IPS-18a (cell line): ENCODE results near the gene ZDHHC14.

ENCODE experiments used
- H3K27ac ChIP-seq: one replicate; pipeline ENCODE4 v1.5.1; 2013; ENCODE audit warnings: low read length
- H3K27me3 ChIP-seq: one replicate; pipeline ENCODE4 v1.6.1; 2013; ENCODE audit warnings: mild to moderate bottlenecking, low read length; ENCODE audit not compliant: control insufficient read depth, insufficient read depth
- H3K36me3 ChIP-seq: one replicate; pipeline ENCODE4 v1.6.1; 2013; ENCODE audit warnings: low read depth, low read length; ENCODE audit not compliant: control insufficient read depth
- H3K4me1 ChIP-seq: one replicate; pipeline ENCODE4 v1.6.1; 2013; ENCODE audit warnings: low read depth, low read length; ENCODE audit not compliant: control insufficient read depth
- H3K4me3 ChIP-seq: one replicate; pipeline ENCODE4 v1.5.1; 2013; ENCODE audit warnings: low read length
- H3K9ac ChIP-seq: one replicate; pipeline ENCODE4 v1.6.1; 2013; ENCODE audit warnings: mild to moderate bottlenecking, low read length, moderate library complexity
- H3K9me3 ChIP-seq: one replicate; pipeline ENCODE4 v1.6.1; 2013; ENCODE audit warnings: low read depth, low read length; ENCODE audit not compliant: control insufficient read depth

ZDHHC14 gene

GRCh38 chr6:157593596-157593995, 212.6 kb downstream of the ZDHHC14 start:
- Histone ChIP-seq H3K4me3 (no peak overlapping the region), H3K36me3 (no peaks in the 10 kb centered on the region), H3K4me1 (no peaks in the 10 kb centered on the region), H3K27me3 (no peaks in the 10 kb centered on the region), H3K9ac (no peak overlapping the region), H3K27ac (no peak overlapping the region), H3K9me3 (peaks cover 9% of the 10 kb centered on the region)

GRCh38 chr6:157594292-157594691, 213.3 kb downstream of the ZDHHC14 start:
- H3K9ac ChIP-seq: no peak overlapping the region
- H3K9me3 ChIP-seq: peaks cover 9% of the 10 kb centered on the region
- no peak overlapping the region for H3K4me3 ChIP-seq
- no peaks in the 10 kb centered on the region for H3K27me3 ChIP-seq
- H3K27ac ChIP-seq: no peak overlapping the region
- no peaks in the 10 kb centered on the region for H3K36me3 ChIP-seq
- no peaks in the 10 kb centered on the region for H3K4me1 ChIP-seq

GRCh38 chr6:157595768-157596167, 214.8 kb downstream of the ZDHHC14 start:
- H3K4me1 ChIP-seq: no peaks in the 10 kb centered on the region
- no peak overlapping the region for H3K27ac ChIP-seq
- H3K9ac ChIP-seq: no peak overlapping the region
- no peak overlapping the region for H3K4me3 ChIP-seq
- H3K27me3 ChIP-seq: no peaks in the 10 kb centered on the region
- H3K9me3 ChIP-seq: peaks cover 4% of the 10 kb centered on the region
- no peaks in the 10 kb centered on the region for H3K36me3 ChIP-seq

GRCh38 chr6:157596461-157596860, 215.5 kb downstream of the ZDHHC14 start:
- no peak overlapping the region for H3K4me3 ChIP-seq
- H3K4me1 ChIP-seq: no peaks in the 10 kb centered on the region
- no peak overlapping the region for H3K9ac ChIP-seq
- no peaks in the 10 kb centered on the region for H3K36me3 ChIP-seq
- no peak overlapping the region for H3K27ac ChIP-seq
- H3K9me3 ChIP-seq: peaks cover 1% of the 10 kb centered on the region
- H3K27me3 ChIP-seq: no peaks in the 10 kb centered on the region

- Histone ChIP-seq H3K27ac (no peak overlapping the region), H3K9me3 (no peaks in the 10 kb centered on the region), H3K4me3 (no peak overlapping the region), H3K9ac (no peak overlapping the region), H3K36me3 (no peaks in the 10 kb centered on the region), H3K4me1 (no peaks in the 10 kb centered on the region), H3K27me3 (no peaks in the 10 kb centered on the region)
Observed at GRCh38 chr6:157596886-157597285, 215.9 kb downstream of the ZDHHC14 start.

GRCh38 chr6:157597461-157598312, 216.7 kb downstream of the ZDHHC14 start:
- Histone ChIP-seq H3K9me3 (no peaks in the 10 kb centered on the region), H3K27ac (no peak overlapping the region), H3K27me3 (no peaks in the 10 kb centered on the region), H3K4me1 (no peaks in the 10 kb centered on the region), H3K9ac (no peak overlapping the region), H3K4me3 (no peak overlapping the region), H3K36me3 (no peaks in the 10 kb centered on the region)

GRCh38 chr6:157599191-157599590, 218.2 kb downstream of the ZDHHC14 start:
- Histone ChIP-seq H3K27ac (no peak overlapping the region), H3K27me3 (no peaks in the 10 kb centered on the region), H3K4me3 (no peak overlapping the region), H3K36me3 (no peaks in the 10 kb centered on the region), H3K4me1 (no peaks in the 10 kb centered on the region), H3K9ac (no peak overlapping the region), H3K9me3 (no peaks in the 10 kb centered on the region)

GRCh38 chr6:157600807-157601206, 219.8 kb downstream of the ZDHHC14 start:
- Histone ChIP-seq H3K9me3 (no peaks in the 10 kb centered on the region), H3K36me3 (no peaks in the 10 kb centered on the region), H3K27ac (no peak overlapping the region), H3K4me1 (no peaks in the 10 kb centered on the region), H3K9ac (no peak overlapping the region), H3K4me3 (no peak overlapping the region), H3K27me3 (no peaks in the 10 kb centered on the region)

GRCh38 chr6:157602521-157603295, 221.7 kb downstream of the ZDHHC14 start:
- H3K4me1 ChIP-seq: peaks cover 12% of the 10 kb centered on the region
- H3K27me3 ChIP-seq: no peaks in the 10 kb centered on the region
- no peaks in the 10 kb centered on the region for H3K9me3 ChIP-seq
- H3K36me3 ChIP-seq: no peaks in the 10 kb centered on the region
- no peak overlapping the region for H3K9ac ChIP-seq
- no peak overlapping the region for H3K27ac ChIP-seq
- no peak overlapping the region for H3K4me3 ChIP-seq

GRCh38 chr6:157603314-157603940, 222.4 kb downstream of the ZDHHC14 start:
- H3K9ac ChIP-seq: no peak overlapping the region
- no peaks in the 10 kb centered on the region for H3K36me3 ChIP-seq
- H3K4me3 ChIP-seq: no peak overlapping the region
- no peaks in the 10 kb centered on the region for H3K9me3 ChIP-seq
- H3K27ac ChIP-seq: no peak overlapping the region
- H3K27me3 ChIP-seq: no peaks in the 10 kb centered on the region
- H3K4me1 ChIP-seq: peaks cover 19% of the 10 kb centered on the region

GRCh38 chr6:157603971-157604370, 223.0 kb downstream of the ZDHHC14 start:
- Histone ChIP-seq H3K4me3 (no peak overlapping the region), H3K36me3 (no peaks in the 10 kb centered on the region), H3K9me3 (no peaks in the 10 kb centered on the region), H3K4me1 (peaks cover 21% of the 10 kb centered on the region), H3K27me3 (no peaks in the 10 kb centered on the region), H3K27ac (no peak overlapping the region), H3K9ac (no peak overlapping the region)
